GM12801 (cell line): ENCODE results near the gene RAPH1.

Experiments used
- TF ChIP-seq, protein P1 (sequence below): IDR thresholded peaks from one replicate; pipeline ENCODE4 v1.5.1; 2011; ENCODE audit warnings: control low read depth; ENCODE audit not compliant: insufficient read length; ENCODE audit errors: extremely low read depth

Gene RAPH1

DNA sequence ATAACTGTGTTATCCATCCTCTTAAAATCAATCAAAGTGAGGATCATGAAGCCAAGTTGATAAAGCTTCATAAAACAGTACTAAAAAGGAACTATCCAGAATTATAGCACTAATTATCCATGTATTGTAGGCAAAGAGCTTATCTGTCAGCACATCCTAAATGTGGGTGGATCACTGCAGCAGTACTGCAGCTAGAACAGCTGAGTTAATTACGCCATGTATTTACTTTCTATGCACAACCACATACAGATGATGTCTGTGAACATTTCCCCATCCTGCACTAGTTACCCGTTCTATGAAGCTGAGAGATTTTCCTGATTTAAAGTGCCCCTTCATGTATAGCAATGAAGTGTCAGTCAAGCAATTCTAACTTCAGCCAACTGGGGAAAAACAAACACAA, 96.6 kb downstream of the RAPH1 start:
- TF ChIP-seq, protein P1, sequence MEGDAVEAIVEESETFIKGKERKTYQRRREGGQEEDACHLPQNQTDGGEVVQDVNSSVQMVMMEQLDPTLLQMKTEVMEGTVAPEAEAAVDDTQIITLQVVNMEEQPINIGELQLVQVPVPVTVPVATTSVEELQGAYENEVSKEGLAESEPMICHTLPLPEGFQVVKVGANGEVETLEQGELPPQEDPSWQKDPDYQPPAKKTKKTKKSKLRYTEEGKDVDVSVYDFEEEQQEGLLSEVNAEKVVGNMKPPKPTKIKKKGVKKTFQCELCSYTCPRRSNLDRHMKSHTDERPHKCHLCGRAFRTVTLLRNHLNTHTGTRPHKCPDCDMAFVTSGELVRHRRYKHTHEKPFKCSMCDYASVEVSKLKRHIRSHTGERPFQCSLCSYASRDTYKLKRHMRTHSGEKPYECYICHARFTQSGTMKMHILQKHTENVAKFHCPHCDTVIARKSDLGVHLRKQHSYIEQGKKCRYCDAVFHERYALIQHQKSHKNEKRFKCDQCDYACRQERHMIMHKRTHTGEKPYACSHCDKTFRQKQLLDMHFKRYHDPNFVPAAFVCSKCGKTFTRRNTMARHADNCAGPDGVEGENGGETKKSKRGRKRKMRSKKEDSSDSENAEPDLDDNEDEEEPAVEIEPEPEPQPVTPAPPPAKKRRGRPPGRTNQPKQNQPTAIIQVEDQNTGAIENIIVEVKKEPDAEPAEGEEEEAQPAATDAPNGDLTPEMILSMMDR, result no peak

DNA sequence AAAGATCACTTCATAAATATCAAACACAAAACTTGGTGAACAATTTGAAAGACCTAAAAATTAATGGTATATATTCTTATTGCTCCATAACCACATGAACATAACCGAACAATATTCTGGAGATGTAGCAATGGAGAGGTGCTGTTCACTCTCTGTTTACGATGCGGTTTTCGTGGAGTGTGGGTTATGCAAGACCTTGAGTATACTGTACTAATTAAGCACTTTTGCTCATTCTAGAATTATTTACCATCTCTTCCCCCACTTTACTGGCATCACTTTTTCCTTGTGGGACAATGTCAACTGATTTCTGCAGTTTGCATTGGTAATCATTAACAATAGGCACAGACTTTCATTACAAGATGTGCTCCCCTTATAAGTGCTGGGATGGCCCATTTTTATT, 97.6 kb downstream of the RAPH1 start:
- TF ChIP-seq, protein P1, result no peak

DNA sequence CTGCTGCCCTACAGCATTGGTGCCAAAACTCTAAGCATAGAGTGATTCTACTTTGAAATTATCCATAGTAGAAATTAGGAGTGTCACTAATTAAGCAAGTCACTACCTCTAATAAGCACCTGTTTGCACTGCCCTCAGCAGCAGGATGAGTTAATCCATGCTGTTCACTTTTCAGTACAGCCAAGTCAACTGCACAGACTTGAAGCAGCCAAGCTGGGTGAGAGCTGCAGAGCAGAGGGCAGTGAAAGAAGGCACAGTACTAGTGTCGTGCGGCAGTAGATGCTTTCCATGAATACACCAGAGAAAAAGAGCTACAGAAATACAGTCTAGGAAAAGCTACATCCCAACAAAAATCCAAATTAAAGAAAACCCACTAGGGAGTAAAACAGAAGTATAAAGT, 98.6 kb downstream of the RAPH1 start:
- TF ChIP-seq, protein P1, result no peak

DNA sequence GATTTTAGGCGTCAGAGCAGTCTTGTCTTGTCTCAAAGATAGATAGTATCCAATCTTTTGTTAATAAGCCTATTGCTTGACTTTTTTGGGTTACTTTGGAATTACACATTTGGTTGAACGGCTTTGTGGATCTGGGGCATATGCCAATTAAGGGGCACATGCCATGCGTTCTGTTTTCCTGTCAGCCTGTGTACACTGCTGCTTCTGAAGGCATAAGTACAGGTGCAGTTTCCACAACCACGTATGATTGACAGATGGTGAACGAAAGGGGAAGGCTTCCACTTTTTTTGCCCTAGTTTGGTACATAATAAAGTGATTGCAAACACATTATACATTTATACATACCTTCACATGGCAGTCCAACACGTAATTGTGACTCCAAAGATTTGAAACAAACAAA, 102.3 kb downstream of the RAPH1 start:
- TF ChIP-seq, protein P1, result no peak

DNA sequence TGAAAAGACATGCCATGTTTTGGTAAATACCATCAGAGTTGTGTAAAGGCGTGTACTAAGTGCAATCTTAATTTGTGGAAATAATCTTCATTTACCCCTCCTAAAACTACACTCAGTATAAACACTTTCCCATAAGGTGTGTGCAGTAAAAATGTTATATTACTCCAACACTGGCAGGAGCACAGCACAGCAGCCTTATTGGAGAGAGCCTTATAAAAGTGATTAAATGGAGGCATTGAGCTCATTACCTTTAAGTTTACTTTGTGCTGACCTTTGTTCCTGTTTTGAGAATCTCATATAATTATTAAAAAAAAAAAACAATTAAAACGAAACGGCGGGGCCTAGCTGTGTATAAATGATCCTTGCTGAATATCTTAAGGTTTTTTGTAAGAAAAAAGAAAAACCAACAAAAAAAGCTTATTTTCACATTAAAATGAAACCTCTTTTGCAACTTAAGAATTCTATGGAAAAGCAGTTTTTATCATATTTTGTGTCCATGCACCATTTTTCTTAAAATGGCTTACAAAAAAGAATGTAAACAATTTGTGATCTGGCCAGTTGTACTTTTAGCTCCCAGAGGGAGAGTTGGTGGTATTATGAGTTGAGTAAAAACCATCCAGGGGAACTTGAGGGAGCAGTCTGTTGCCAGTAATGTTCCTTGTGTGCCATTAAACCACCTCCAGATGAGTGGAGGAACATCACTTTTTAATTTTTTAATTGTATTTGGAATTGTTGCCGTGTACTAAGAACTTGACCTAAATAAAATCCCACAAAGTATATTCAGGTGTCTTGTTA, 103.5 kb downstream of the RAPH1 start:
- TF ChIP-seq, protein P1, result no peak

DNA sequence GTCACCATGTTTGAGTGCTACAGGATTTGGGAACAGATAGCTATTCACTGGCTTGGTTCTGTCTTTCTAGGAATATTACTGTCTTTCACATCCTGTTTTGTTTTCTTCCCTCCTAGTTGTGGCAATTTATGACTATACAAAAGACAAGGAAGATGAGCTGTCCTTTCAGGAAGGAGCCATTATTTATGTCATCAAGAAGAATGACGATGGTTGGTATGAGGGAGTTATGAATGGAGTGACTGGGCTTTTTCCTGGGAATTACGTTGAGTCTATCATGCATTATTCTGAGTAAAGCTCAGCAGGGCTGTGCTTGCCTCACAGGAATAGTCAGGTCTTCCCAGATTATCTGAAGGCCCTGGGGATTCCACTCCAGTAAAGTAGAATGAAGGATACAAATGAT, 108.0 kb downstream of the RAPH1 start:
- TF ChIP-seq, protein P1, result no peak

DNA sequence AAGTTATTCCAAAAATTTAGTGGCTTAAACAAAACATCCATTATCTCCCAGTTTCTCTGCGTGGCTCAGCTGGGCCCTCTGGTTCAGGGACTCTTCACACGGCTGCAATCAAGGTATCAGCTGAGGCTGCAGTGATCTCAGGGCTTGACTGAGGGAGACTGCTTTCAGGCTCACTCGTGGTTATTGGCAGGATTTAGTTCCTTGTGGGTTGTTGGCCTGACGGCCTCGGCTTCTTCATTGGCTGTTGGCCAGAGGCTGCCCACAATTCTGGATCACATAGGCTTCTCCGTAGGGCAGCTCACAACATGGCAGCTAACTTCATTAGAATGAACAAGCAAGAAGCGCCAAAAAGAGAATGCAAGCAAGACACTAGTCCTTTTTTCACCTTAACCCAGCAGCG, 116.8 kb downstream of the RAPH1 start:
- TF ChIP-seq, protein P1, result no peak
